ENCODE data around the gene EIF2D.

EIF2D gene

DNA sequence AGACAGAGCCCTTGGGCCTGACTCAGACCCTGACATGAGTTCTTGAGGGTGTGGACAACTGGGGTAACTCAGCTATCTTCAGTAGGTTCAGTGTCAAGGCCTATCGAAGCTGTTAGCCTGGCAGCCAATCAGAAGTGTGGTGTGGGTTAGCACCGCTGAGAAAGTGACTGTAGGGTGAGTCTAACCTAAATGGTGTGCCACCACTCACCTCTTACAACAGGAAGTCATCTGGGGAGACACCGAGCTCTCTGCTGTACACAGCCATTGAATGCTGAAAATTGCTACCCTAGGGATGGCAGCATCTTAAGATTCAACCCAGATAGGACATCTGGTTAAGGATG is 60.3 kb downstream of the EIF2D start:
- in situ Hi-C loops (cut with MboI; ENCODE audit: low sequenced_read_pairs) = no loop called here

DNA sequence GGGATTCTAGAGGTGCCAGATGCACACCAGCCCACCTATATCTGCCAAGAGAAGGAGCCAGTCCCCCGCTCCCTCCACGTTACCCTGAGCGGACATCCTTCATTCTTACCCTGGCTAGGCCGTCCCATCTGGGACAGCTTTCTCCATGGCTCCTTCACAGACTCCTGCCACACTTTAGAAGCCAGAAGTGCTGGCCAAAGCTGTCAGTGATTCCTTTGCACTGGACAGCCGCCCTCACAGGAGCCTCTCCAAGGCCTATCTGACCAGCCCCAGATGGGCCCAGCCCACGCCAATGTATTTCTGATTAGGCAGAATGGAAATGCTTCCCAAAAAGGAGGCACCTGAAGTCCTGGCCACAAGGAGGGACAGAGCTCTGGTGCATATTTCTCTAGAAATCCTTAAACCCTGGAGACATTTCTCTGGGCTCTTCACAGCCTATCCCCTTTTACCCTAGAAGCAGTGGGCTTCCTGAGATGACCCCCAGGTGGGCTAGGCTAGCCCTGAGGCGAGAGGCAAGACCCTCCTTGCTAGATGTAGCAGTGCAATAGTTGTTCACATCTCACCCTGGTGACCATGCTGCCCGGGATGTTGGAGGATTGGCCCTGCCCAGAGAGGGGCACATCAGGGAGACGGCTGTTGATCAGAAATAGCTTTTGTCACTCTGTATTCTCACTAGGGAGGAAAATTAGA is 60.8 kb downstream of the EIF2D start:
- in situ Hi-C loops (cut with MboI; ENCODE audit: low sequenced_read_pairs) = no loop called here

DNA sequence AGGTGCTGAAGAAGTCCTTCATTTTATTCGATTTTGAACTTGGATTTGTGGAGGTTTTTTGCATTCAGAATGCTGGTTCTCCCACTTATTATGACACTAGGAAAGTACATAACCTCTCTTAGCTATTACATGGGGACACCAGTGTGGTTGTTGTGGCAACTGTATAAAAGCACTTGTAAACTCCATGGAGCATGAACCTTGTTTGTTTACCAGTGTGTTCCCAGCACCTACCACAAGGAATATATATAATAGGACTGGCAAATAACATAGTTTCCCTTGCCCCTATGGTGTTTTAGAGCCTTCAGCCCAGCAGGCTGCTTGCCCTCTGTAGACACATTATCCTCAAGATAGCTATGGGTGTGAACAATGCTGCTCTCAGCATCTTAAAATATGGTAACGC is 61.8 kb downstream of the EIF2D start:
- in situ Hi-C loops (cut with MboI; ENCODE audit: low sequenced_read_pairs) = no loop called here

DNA sequence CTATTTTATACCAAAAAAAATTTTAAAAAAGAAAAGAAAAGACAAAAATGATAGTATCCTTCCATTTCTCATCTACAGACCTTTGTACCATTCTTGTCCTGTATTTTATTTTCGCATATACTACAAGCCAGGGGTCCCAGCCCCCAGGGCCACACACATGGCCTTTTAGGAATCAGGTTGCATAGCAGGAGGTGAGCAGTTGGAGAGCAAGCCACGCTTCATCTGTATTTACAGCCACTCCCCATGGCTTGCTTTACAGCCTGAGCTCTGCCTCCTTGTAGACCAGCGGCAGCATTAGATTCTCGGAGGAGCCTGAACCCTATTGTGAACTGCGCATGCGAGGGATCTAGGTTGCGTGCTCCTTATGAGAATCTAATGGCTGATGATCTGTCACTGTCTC is 65.2 kb downstream of the EIF2D start:
- in situ Hi-C loops (cut with MboI; ENCODE audit: low sequenced_read_pairs) = no loop called here

DNA sequence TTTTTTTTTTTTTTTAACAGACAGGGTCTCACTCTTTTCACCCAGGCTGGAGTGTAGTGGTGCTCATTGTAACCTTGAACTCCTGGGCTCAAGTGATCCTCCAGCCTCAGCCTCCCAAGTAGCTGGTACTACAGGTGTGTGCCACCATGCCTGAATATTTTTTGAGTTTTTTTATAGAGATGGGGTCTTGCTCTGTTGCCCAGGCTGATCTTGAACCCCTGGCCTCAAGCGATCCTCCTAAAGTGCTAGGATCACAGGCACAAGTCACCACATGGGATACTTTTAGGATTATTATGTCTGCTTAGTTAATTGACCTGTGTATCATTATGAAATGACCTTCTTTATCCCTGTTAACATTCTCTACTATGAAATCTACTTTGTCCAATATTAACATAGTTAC is 66.9 kb downstream of the EIF2D start:
- in situ Hi-C loops (cut with MboI; ENCODE audit: low sequenced_read_pairs) = no loop called here

DNA sequence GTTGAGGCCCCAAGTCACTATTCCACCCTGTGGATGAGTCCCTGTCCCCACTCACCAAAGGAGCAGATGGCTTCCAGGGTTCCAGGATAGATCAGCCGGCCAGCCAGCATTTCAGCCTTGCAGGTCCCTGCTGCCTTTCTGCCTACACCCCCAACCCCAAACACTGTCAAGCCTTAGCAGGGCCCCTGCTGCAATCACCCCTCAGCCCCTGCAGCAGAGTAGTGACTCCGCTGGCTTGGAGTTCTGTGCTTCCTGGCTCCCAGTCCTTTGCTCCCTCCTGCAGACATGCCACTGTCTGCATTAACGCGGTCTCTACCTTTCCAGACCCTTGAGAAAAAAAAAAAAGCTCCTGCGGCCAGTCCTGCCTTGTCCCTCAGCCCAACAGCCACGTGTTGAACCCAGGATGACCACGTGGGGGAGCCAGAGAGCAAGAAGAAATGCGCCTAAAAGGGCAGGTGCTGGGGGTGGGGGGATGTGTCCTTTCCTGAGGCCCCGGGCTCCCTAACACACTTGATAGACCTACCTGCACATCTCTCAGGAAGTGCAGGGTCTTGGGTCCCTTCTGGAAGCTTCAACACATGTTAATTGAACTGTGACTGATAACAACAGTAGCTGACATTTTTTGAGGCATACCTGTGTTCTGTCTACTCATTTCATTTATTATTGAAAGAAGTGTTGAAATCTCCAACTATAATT is 67.6 kb downstream of the EIF2D start:
- in situ Hi-C loops (cut with MboI; ENCODE audit: low sequenced_read_pairs) = no loop called here

Measured in HL-60/S4 treated with retinoic acid at 250 ng/mL for 4 days and 3 days (cell line).